HCT116 (cell line): ENCODE results near the gene HIGD2A.

Experiments used
- CEBPB ChIP-seq: IDR thresholded peaks from 2 replicates; pipeline ENCODE4 v1.6.1; 2012; ENCODE audit warnings: low read depth
- FOSL1 ChIP-seq: IDR thresholded peaks from 2 replicates; pipeline ENCODE4 v1.6.1; 2012; ENCODE audit warnings: low read depth
- JUND ChIP-seq: IDR thresholded peaks from 2 replicates; pipeline ENCODE4 v1.6.1; 2012
- ZNF274 ChIP-seq: fragments of 200-500 bp; sonication (Bioruptor generic); IDR thresholded peaks from 2 replicates; pipeline ENCODE4 v1.6.1; 2014; ENCODE audit warnings: mild to moderate bottlenecking, low read depth, low read length, inconsistent platforms
- TF ChIP-seq, protein P1 (sequence below), 3 experiments: fragments of 200-600 bp in 1 of 3; sonication (generic) in 1 of 3; IDR thresholded peaks in 2 of 3; conservative IDR thresholded peaks in 1 of 3; 2 replicates each; pipeline ENCODE4 v1.5.1; 2012 to 2017; ENCODE audit warnings: low read depth in 2 of 3, low read length in 2 of 3, antibody characterized with exemption in 1 of 3, borderline replicate concordance in 1 of 3, control low read depth in 1 of 3, mild to moderate bottlenecking in 1 of 3, mixed read lengths in 1 of 3, mixed run types in 1 of 3, moderate library complexity in 1 of 3; ENCODE audit not compliant: insufficient read depth in 1 of 3

DNA sequence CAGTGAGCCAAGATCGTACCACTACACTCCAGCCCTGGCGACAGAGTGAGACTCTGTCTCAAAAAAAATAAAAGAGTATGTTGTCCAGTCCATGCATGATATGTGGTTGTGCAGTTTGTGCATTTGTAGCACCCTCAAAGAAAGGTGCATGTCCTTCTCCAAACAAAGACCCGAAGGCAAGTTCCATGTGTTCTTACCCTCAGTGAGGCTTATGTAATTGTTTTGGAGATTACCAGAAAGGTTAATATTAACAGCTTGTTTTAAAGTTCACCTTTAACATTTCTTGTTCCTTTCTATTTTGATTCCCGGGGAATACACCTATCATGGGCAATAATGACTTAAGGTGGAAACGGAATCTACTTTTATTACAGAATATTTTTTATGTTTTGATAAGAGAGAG is 49.2 kb upstream of the HIGD2A start:
- TF ChIP-seq, protein P1, sequence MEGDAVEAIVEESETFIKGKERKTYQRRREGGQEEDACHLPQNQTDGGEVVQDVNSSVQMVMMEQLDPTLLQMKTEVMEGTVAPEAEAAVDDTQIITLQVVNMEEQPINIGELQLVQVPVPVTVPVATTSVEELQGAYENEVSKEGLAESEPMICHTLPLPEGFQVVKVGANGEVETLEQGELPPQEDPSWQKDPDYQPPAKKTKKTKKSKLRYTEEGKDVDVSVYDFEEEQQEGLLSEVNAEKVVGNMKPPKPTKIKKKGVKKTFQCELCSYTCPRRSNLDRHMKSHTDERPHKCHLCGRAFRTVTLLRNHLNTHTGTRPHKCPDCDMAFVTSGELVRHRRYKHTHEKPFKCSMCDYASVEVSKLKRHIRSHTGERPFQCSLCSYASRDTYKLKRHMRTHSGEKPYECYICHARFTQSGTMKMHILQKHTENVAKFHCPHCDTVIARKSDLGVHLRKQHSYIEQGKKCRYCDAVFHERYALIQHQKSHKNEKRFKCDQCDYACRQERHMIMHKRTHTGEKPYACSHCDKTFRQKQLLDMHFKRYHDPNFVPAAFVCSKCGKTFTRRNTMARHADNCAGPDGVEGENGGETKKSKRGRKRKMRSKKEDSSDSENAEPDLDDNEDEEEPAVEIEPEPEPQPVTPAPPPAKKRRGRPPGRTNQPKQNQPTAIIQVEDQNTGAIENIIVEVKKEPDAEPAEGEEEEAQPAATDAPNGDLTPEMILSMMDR (IDR thresholded peaks at IDR 0.05 in 2 of 3, conservative IDR thresholded peaks at IDR 0.05 in 1 of 3; ENCODE audit: borderline replicate concordance in 1 of 3, insufficient read depth in 1 of 3, low read depth in 2 of 3, low read length in 2 of 3), result no peak
- TF ChIP-seq ZNF274 (no peak), CEBPB (no peak), FOSL1 (no peak), JUND (no peak)
